ENCODE data around the gene UPP2. TPM values are rescaled to one million over a fixed set of nuclear protein-coding genes. Genes with fewer than 3 reads are reported as not detected.

Gene UPP2
- polyA plus RNA-seq (ENCODE audit: insufficient read length in 10 of 10), result under 1 TPM in 1 of 10 donors, not detected in 9; 0.12 TPM
- long read RNA-seq, donor 1, result 0 reads
- long read RNA-seq, donor 2, result 0 reads
- long read RNA-seq, donor 3, result 0 reads
- long read RNA-seq, donor 4, result 0 reads
- long read RNA-seq, donor 5, result 0 reads
- long read RNA-seq, donor 6, result 0 reads
- long read RNA-seq, donor 7, result 0 reads
- long read RNA-seq, donor 8, result 0 reads
- long read RNA-seq, donor 9, result 0 reads

DNA sequence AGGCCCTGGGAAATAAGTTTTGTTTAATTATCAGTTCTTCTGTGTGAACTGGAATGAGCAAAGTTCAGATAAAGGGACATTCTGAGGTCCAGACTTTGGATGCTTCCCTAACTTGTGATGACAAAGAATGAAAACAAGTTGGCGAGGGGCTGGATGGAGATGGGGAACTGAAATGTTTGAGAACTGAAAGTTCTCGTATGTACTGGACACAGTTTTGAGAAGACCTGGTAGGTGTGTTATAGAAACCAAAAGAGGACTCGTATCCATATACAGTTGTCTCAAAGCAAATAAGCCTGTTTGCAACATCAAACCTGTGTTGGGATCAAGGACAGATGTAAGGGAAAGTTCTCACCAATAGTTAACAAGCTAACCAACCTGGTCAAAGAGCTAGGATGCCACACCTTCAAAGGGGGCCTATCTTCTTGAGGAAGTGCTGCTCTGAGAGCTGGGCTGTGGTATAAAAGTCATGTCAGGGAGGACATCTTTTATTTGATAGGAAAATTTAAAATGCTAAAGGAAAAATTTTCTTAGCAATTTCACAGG, at the start of gene UPP2:
Gene UPP2 (plus strand): TSS at position 493 of the 543 bp plus-strand sequence. CDS start 188 bp downstream, outside the sequence.
- no peak for DNase-seq

DNA sequence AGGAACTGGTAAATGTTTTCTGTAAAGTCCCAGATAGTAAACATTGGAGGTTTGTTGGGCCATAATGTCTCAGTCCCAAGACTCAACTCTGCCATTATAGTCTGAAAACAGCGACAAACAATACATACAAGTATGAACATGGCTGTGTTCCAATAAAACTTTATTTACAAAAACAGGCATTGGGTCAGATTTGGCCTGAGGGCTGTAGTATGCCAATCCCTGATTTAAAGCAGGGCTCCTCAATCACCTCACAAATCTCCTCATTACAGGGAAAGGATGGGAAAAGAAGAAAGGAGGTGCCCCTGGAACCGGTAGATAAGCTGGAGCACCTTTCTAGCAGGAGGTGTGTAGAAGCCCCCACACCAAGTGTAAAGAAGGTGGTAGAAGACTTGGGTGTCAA, 48.9 kb upstream of the UPP2 start:
- no peak for DNase-seq

DNA sequence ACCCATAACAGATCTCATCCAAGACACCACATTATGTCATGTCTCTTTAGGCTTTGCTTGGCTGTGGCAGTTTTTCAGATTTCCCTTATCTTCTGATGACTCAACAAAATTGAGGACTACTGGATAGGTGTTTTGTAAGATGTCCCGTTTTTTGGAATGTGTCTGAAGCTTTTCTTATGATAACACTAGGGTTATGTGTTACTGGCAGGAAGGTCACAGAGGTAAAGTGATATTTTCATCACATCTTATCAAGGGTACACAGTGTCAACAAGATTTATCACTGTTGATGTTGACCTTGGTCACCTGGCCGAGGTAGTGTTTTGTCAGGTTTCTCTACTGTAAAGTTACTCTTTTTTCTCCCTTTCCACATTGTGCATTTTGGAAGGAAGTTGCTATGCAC, 44.8 kb upstream of the UPP2 start:
- no peak for DNase-seq

DNA sequence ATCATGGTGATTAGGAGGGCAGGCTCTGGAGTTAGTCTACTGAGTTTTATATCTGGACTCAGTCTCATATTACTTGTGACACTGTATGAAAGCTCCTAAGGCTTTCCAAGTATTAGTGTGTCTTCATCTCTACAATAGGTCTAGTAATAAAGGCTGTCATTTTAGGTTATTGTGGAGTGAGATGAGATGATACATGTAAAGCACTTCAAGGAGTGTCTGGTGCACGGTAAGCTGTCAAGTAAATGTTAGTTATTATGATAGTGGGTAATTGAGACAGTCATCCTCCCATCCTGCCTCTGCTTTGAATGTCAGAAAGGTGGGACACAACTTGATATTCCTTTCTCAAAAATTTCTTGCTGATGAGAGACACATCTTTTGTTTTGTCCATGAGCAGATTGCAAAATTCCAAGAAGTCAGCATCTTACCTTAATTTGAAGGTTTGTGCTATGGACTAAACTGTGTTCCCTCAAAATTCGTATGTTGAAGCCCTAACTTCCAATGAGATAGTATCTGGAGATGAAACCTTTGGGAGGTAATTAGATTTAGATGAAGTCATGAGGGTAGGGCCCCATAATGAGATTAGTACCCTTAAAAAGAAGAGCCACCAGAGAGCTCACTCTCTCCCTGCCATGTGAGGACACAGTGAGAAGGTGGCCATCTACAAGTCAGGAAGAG, 41.4 kb upstream of the UPP2 start:
- no peak for DNase-seq

DNA sequence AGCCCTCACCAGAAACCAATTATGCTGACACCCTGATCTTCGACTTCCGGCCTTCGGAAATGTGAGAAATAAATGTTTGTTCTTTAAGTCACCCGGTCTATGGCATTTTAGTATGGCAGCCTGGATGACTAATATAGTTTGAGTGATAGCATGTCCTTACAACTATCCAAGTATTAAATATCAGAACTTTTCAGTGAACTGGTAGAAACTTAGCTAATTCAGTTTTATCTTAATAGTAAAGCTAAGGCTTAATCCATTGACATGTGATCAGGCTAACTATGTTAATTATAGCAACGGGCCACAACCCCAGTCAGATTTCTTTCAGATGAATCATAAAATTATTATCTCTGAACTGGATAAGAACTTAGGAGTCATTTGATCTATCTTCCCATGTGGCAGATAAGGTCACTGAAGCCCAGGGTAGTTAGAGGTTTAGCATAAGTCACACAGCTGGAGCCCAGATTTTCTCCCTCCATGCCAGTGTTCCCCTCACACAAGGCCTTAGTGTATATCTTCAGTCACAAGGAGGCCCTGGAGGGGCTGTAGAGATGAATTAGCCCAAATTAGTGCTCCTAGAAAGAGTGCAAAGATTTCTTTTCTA, 40.7 kb upstream of the UPP2 start:
- DNase-seq, result no peak

DNA sequence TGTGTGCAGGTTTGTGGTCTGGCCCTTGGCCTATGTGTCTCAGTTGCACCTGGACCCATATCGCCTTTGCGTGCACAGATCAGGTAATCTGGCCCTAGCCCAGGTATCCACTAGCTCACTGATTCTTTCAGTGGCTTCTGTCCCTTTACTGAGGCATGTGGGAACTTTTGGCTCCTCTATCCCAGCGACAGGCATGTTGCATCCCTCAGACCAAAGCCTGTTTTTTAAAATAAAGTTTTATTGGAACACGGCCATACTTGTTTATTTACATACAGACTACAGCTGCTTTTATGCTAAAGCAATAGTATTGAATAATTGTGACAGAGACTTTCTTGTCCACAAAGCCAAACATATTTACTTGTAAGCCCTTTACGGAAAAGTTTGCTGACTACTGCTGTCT, 39.9 kb upstream of the UPP2 start:
- no peak for DNase-seq

DNA sequence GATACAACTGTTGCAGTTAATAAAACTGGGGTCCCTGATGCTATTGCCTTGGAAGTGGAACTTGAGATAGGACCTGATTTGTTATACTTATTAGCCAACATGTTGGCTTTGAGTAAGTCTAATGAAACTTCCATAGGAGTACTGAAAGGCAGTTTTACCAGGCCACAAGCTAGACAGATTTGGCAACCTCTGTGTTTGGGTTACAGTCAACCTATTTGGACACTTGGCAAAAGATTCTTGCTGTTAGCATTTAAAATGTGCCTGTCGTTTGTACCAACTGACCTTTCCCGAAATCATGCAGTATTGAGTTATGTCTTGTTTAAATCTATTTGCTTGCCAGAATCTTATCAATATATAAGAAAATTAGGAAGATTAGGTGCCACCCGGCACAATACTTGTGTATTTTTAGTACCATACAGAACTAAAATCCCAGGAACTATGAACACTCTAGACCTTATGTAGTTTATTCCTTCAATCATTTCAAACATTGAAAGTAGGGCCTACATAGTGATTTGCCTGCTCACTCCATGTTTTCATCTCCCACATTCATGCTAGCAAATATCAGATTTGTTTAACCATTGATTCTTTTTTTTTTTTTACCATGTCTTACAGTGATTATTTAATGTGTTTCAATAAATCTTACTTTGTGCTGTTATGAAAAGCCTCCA, 35.5 kb upstream of the UPP2 start:
- no peak for DNase-seq

DNA sequence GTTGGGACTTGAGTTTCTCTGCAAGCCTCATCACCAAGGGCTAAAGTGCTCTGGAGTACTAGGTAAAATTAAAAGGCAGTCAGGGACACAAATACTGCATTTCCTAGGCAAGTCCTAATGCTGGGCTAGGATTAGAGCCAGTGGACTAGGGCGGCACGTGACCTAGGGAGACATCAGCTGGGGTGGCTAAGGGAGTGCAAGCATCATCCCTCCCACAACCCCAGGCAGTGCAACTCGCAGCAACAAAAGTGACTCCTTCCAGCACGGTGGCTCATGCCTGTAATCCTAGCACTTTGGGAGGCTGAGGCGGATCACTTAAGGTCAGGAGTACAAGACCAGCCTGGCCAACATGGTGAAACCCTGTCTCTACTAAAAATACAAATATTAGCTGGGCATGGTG, 30.7 kb upstream of the UPP2 start:
- no peak for DNase-seq

DNA sequence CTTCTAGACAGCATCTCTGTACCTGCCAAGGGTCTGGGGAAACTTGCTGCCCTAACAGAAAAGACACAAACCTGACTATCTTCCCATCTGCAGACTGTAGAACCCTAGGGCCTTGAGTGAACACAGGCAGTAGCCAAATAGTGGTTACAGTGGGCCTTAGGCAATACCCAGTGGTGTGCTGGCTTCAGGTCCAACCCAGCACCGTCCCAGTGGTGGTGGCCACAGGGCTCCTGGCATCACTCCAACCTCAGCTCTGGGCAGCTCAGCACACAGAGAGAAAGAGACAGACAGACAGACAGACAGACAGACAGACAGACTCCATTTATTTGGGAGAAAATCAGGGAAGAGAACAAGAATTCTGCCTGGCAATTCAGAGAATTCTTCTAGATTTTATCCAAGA, 29.3 kb upstream of the UPP2 start:
- DNase-seq, result no peak

DNA sequence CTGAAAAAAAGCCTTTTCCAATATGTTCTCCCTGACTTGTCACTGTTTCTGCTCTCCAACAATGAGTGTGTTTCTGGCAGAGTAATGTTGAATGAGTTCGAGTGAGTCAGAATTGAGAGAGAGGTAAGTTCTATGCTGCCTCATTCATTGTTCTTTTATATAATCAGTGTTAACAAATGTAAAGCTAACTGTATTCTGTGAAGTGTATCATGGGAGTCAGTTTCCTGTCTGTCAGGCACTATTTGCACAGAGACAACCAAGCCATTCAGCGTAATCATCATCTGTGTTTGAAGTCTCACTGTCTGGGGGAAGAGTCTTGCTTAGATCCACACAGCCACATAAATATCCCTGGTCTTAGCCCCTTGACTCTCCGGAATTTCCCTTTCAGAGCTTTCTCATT, 22.0 kb upstream of the UPP2 start:
- DNase-seq, result no peak

DNA sequence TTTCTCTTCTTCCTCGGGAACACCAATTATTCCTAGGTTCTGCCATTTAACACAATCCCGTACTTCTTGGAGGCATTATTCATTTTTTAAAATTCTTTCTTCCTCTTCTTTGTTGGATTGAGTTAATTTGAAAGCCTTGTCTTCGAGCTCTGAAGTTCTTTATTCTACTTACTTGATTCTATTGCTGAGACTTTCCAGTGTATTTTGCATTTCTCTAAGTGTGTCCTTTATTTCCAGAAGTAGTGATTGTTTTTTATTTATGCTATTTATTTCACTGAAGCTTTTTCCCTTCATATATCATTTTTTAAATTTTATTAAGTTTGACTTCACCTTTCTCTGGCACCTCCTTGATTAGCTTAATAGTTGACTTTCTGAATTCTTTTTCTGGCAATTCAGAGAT, 13.6 kb upstream of the UPP2 start:
- no peak for DNase-seq

DNA sequence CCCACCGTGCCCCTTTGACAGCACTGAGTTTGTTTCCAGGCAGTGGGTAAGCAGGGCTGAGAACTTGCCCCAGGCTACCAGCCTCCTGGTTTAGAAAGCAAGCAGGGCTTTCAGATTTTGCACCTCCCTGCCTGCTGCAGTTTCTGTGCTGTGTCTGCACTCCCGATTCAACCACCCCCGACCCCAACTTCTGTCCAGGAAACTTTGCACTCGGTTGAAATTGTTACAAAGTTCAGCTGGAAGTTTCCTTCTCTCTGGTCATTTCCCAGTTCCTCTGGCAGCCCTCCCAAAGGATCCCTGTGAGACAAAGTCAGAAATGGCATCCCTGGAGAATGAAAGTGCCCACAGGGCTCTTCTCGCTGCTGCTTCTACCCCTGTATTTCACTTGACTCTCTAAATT, 12.4 kb upstream of the UPP2 start:
- no peak for DNase-seq

DNA sequence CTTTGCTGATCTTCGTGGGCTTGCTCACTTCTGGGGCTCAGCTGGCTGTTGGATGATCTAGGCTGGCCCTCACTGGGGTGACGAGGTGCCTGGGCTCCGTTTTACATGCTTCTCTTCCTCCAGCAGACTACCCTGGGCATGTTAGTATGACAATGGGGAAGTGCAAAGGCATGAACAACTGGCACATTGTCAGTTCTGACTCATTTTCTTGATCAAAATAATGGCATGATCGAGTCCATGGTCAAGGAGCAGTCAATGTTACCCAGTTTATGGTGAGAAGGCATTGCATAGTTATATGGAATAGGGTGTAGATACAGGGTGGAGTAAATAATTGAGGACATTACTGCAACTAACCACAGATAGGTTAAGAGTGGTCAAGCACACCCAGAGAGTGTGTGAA, 10.0 kb upstream of the UPP2 start:
- DNase-seq, result no peak

DNA sequence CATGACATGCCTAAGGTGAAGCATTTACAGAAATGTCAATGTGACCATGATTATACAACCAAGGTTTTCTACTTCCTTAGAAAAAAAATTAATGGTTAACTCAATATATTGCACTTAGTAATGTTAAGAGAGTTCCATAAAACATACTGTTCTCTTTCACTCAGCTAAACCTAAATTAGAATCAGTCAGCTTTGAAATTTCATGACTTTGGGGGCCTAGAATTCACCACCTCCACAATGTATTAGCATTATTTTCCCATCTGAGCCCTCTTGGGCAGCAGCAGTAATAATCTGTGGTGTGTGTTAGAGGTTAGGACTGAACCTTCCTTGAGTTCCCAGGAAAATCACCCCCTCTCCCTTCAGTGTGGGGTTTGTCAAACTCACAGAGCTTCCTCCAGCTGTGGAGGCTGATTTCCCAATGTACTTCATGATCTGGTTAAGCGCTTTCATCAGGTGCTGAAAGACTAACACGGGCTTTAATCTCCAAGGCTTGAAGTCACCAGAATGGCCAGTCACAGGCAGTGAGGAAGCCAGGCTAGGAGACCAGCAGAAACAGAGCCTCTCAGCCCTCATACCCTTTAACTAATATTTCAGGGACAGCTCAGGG, 7.1 kb upstream of the UPP2 start:
- no peak for DNase-seq

DNA sequence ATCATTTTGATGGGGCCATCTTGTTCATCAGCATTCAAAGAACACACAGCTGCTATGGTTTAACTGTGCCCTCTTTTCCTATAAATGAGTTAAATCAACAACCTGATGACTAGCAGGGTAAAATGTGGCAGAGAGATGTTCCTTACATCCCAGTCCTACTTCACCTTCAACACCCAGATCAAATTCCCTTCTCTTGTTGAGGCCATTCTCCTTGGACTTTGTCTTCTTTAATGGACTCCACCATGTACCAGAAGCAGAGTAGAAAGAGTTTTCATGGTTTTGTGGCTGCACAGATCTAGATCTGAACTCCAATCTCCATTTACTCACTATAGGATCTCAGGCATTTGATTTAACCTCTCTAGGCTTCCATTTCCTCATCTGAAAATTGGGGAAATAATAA, 6.4 kb upstream of the UPP2 start:
- no peak for DNase-seq

DNA sequence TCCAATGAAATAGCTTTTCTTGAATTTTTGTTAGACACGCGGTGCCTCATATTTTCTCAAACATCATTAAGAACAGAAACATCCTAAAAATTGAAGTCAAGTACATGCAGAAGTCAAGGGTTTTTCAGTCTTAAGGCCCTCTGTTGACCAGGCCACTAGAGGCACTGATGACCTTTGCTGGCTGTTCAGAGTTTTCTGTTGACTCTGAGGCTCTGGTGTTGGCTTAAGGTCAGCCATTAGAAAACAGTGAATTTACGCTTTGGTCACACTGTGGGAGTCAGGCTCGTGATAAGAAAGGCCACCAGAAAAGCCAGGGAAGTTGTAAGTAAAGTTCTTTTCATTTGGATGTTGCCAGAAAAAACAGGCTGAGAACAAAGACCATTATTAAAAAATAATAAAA, 5.8 kb upstream of the UPP2 start:
- DNase-seq, result no peak

DNA sequence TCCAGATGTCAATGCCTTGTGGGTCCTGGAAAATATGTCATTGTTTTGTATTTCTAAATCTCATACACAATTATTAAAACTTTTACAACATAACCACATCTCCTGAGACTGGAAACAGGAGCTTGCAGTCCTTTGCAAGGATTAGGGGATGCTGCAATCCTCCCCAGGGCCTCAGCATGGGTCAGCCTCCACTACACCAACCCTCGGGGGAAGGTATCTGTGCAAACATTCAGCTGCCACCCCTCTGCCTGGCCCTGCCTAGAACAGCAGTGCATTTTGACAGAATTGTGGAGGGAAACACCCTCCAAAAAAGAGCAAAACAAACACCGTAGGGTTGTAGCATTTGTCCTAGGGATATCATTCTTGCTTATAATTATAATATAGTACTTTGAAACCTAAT, 4.2 kb upstream of the UPP2 start:
- DNase-seq, result no peak

DNA sequence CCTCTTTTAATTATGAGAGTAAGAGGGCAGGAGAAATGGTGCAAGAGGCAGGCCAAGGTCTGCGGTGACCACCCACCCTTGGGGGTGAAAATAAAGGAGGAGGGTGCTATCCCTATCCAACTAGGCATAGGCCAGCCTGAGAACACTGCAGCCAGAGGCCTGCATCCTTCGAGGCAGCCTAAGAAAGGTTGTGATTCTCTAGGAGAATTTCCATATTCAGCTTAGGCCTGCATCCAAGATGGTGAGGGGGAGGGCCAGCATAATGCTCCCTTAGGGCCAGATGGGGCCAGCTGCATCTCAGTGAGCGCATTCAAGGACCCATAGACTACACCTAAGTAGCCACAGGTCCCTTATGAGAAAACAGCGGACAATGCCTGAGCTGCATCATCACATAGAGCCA, 3.5 kb upstream of the UPP2 start:
- DNase-seq, result no peak

DNA sequence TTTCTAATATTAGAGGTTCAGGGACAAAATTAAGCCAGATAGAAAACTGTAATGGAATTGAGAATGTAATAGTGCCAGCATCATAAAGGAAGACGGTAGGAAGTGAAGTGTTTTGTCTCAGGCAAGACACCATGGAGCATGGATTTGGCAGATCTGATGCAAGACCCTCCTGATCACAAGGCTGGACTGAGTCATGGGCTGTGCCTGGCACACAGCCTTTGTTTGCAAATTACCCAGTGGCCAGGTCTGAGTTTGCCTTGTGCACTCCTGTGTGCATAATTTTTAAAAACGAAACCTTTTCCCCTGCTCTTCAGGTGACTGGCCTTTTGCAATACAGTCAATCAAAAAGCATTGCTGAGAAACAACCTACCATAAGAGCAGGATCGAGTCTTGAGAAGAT, 2.0 kb upstream of the UPP2 start:
- DNase-seq, result no peak

DNA sequence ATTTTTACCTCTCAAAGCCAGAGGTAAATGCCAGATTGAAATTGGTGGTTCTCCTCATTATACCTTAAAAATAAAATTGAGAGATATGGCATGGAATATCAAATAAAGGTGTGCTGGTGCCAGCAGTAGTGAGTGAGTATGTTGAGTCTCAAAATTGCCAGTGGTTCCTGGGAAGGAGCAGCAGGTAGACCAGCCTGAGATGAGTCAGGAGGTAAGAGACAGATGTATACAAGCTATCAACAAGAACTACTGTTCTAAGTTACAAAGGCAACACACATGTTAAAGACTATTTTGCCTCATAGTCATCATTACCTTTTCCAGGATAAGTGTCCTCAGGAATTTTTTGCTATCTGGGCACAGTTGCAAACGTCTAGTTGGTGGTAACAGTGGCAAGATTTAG, 1.3 kb upstream of the UPP2 start:
- no peak for DNase-seq

DNA sequence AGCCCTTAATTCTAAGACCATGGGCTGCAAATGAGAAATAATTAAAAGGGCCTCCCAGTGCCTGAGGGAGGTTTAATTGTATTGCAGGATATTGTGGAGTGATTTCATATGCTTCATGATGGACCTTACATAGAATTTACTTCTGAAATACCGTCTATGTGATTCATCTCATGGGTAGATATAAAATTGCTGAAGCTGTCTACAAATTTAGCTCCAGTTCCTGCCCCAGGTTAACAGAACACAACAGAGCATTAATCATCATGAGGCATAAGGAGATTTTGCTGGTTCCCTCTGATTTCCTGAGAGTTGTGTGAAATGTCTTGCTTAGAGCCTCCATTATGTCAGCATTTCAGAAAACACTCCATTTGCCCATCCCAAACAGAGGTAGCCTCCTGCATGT, 770 bp downstream of the UPP2 start:
- DNase-seq, result no peak

DNA sequence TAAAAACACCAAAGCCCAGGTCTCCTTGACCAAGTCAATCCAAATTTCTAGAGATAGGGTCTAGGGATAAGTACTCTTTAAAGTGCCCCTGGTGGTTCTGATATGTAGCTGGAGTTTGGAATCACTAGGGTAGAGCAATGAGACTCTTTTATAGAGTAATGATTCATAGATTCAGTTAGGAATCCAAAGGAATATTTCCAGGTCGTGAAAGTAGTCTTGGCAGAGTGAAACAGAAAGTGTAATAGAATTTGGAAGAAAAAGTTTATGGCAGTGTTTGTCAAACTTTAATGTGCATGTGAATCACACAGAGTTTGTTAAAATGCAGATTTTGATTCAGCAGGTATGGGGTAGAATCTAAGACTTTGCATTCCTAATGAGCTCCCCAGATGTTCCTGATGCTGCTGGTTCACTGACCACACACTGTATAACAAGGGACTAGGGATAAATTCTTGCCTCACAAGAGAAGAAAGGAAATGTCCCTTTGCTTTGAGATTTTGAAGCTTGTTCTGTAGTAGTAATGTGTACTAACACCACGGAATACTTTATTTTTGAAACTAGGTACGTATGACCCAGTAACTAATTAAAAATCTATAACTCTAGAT, 1.8 kb downstream of the UPP2 start:
- peak in 2 of 3 donors; percentile 23 to 55 for DNase-seq

Data from muscle of back (tissue), 13 donors.